HUDEP-2 (cell line): ENCODE measurements around the gene ATG4B.
"Not testable (repeated sequence)": the region's sequence is repeated elsewhere in the genome, so short reads cannot be mapped to it uniquely, and the experiment has no call there.

Experiments
- DNase-seq, 76 experiments: peaks; one replicate each; lab custom pipeline; 2025; ENCODE audit not compliant: unreplicated experiment in 76 of 76; lab: John Stamatoyannopoulos, UW

The ATG4B gene

DNA sequence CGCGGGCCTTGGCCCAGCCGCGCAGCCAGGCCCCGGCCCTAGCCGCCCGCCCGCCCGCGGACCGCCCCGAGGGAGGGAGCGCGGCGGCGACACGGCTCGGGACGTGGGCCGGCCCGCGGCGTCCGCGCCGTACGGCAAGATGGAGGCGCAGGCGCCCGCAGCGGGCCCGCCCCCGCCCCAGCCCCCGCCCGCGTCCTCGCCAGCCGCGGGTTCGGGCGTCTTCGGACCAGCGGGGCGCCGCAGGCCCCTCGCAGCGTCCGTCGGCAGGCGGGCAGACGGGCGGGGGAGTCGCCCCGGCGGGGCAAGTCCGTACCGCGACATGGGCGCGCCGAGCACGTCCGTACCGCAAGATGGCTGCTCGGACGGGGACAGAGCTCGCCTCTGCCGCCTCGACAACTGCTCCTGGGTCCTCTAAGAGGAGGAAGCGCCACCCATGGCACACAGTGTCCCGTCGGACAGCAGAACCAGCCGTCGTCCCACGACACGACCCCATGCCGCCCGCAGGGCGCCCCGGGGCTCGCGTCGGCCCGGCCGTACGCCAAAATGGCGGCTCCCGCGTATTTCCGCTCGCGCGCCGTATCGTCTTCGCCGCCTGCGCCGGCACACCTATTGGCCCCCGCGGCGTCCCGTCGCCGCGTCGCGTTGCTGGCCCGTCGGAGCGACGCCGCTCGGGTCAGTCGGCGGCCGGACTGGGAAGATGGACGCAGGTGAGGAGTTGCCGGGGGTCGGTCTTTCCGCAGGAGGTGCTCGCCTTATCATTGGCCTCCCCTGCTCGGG lies at the start of gene ATG4B, which contains the start of gene THAP4:
TSS of gene ATG4B (plus strand) at position 676 of the 777 bp plus-strand sequence. CDS start at position 698, 22 bp downstream.
TSS of gene THAP4 (minus strand) at position 141 of the 777 bp plus-strand sequence. CDS start 141 bp downstream, outside the sequence.
- DNase-seq, result peak in 73 of 76 experiments; percentile 5 to 90 (median 63)

DNA sequence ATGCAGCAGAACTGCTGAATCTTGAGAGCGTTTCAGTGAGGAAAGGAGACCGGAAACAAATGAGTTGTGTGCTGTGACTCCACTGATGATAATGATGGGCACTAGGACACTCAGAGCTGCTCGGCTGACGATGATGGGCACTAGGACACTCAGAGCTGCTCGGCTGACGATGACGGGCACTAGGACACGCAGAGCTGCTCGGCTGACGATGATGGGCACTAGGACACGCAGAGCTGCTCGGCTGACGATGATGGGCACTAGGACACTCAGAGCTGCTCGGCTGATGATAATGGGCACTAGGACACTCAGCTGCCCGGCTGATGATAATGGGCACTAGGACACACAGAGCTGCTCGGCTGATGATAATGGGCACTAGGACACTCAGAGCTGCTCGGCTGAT lies 47.6 kb upstream of the ATG4B start:
- DNase-seq, result not testable (repeated sequence)

DNA sequence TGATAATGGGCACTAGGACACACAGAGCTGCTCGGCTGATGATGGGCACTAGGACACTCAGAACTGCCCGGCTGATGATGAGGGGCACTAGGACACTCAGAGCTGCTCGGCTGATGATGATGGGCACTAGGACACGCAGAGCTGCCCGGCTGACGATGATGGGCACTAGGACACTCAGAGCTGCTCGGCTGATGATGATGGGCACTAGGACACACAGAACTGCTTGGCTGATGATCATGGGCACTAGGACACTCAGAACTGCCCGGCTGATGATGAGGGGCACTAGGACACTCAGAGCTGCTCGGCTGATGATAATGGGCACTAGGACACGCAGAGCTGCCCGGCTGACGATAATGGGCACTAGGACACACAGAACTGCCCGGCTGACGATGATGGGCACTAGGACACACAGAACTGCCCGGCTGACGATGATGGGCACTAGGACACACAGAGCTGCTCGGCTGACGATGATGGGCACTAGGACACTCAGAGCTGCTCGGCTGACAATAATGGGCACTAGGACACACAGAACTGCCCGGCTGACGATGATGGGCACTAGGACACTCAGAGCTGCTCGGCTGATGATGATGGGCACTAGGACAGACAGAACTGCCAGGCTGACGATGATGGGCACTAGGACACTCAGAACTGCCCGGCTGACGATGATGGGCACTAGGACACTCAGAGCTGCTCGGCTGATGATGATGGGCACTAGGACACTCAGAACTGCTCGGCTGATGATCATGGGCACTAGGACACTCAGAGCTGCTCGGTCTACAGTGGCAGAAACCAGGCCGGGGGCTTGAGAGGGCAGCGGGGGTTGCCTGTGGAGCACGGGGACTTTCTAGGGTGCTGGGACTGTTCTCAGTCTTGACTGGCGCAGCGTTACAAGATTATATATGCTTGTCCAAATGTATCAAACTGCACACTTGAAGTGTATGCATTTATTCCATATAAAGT lies 46.7 kb upstream of the ATG4B start:
- not testable (repeated sequence) for DNase-seq

DNA sequence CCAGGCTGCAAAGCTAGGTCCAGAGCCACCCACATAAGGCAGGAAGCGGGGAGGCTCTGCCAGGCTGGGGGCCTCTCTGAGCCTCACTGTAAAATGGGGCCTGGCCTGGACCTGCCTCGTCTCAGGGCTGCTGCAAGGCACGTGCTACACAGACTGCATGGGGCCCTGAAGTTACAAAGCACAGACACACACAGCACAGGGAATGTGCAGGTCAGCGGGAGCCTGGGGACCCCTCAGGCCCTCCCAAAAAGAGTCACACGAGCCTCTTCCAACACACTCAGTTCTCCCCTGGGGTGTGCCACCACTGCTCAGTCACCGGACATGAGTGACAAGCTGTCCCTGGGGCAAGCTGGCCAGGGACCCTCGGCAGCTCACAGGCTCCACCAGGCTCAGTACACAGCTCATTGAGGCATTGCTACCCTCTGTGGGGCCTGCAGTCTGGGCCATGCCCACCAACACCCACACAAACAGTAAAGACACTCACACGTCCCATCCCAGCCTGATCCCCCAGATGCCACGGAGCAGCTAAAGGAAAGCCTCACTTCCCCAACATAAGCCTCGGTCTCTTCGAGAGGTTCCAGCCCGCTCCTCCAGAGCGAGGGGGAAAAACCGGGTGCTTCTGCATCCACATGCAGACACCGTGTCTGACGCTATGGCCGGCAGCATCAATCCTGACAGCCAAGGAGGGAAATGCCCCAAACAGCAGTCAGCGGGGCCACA lies 45.2 kb upstream of the ATG4B start:
- no peak for DNase-seq

DNA sequence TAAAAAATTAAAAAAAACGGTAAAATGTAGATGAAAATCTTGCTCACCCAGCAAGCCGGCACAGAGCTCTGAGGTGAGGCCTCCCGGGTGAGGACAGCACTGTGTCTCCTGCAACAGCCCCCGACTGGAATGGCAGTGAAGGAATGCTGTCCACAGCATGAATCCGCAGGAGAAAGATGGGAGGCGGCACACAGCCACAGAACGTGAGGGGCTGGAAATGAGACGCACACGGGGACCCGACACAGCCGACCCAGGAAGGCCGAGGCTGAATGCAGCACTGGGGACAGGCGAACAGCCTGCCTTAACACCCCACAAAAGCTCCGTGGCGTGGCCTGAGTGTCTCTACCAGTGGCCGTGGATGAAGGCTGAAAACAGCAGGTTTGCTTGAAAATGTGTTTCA lies 44.2 kb upstream of the ATG4B start:
- no peak for DNase-seq

DNA sequence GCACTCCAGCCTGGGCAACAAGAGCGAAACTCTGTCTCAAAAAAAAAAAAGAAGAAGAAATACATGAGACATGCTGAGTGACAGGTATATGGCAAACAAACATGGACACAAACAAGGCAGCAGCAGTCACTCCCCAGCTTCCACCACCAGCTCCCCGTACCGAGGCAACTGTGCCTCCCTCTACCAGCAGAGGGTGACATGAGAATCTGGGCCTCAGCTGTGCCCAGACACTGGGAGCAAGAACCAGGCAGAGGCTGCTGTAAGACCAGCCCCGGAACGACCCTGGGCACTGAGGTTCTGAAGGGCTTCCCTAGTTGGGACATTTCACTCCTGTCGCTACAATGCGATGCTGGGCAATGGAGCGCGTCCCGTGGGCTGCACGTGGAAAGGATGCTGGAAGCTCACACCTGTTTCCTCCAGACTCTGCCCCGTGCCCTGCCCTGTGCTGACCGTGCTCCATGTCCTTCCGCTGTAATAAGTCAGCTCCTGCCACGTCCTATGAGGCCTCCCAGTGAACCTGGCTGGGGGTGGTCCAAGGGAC lies 41.8 kb upstream of the ATG4B start:
- peak in 6 of 76 experiments; percentile 3 to 24 (median 16) for DNase-seq

DNA sequence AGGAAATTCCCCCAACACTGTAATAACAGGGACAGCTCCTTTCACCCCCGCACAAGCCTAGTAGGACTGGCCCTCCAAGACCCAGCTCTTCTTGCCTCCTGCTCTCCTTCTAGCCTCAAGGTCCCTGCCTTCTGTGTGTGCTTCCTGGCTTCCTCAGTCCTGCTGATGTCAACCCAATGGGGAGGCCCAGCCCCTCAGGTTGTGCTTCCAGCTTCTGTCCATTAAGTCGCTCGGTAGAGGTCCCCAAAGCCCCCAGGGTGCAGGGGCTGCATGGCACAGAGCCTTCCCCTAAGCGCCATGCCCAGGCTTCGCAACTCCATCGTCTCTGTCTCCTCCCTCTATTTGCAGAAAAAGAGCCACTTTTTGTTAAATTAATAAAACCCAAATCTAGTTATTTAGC lies 39.9 kb upstream of the ATG4B start:
- no peak for DNase-seq

DNA sequence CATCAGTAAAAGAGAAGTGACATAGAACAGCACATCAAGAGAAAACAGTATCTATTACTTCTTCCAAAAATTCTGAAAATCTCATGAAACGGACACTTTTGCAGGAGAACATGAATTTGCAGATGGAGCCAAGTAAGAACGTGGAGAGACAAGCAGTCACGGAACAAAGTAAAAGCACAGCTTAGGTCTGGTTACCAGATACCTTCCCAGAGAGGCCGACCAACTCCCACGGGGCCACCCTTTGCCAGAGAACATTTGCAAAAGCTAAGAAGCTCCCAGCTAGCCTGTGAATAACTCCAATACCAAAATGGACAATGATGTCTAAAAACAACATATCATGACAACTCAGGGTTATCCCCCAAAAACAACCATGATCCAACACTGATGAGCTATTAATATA lies 39.4 kb upstream of the ATG4B start:
- no peak for DNase-seq

DNA sequence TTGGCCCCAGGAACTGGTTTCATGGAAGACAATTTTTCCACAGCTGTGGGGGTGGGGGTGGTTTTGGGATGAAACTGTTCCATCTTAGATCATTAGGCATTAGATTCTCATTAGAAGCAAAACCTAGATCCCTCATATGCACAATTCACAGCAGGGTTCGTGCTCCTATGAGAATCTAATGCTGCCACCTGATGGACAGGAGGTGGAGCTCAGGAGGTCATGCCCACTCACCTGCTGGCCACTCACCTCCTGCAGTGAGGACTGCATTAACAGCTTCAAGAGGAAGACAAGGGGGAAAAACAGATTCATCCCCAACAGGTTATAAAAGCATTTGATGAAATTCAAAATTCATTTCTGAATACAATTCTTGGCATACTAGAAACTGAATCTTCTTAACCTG lies 39.0 kb upstream of the ATG4B start:
- DNase-seq, result no peak

DNA sequence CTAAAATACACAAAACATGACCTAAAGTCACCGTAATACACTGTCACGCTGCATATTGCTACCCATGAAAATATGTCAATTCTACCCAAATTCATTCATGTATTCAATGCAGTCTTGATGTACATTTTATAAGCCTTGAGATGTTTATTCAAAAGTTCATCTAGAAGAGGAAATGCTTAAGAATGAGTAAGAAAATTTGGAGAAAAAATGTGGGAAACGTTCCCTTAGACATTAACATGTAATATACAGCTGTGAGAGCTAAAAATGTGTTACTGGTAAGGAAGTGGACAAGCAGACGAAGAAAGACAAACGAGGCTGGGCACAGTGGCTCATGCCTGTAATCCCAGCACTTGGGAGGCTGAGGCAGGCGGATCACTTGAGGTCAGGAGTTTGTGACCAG lies 37.9 kb upstream of the ATG4B start:
- no peak for DNase-seq

DNA sequence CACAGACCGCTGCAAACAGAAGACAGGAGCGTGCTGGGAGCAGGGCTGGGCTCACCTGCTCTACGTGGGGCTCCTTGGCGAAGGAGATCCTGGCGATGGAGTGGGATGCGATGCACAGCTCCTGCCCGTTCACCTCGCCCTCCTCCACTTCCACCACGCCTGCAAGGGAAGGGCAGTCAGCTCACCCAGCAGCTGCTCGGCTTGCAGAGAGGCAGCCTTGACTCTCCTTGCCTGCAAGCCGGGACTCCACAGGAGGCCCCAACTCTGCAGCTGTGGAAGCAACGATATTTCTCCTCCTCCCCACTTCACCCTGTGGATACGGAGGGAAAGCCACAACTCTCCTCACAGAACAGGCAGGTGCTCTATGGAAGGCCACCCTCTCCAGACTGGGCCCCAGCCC lies 35.7 kb upstream of the ATG4B start:
- no peak for DNase-seq

DNA sequence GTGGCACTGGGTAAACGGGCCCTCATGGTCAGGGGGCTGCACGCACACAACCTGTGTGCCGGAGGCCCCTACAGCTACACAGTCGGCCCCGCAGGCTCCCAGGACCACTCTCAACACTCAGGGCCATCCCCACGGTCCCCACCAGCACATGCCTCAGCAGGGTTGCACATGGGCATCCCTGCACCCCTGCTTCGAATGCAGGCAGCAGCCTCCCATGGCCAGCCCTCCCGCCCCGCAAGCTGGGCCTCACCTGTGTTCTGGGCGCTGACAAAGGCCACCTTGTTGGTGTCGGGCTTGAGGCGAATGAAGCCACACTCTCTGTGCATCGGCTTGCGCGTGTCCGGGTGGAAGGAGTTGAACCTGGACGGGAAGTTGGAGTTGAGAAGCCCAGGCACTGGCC lies 34.8 kb upstream of the ATG4B start:
- no peak for DNase-seq

DNA sequence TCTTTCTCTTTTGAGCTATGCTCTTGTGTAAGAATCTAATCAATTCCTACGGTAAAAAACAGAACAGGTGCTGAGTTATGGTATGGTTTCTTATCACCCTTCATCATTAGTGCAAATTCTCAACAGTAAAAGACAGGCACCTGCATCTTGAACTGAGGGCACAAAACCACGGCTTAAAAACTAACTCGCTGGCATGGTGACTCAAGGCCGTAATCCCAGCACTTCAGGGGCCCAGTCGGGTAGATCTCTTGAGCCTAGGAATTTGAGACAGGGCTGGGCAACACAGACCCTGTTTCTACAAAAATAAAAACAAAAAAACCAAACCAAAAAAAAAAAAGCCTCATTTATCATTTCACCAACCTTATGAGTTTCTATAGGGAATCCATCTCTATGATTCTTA lies 33.8 kb upstream of the ATG4B start:
- DNase-seq, result no peak

DNA sequence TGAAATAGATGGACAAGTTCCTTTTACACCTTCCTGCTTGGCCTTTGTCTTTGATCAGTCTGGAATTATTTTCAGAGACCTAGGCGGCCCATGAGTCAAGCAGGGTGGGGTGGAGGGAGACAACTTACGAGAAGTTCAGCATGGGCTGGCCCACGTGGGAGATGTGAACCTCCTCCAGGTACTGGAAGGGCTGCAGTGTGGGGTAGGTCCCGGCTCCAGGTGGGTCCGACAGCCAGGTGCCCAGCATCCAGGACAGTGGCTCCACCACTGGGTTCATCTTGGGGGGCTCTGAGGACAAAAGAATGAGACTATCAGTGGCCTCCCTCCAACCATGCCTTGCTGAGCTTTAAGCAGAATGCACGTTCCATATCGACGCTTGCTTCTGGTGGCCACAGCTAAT lies 31.3 kb upstream of the ATG4B start:
- no peak for DNase-seq

DNA sequence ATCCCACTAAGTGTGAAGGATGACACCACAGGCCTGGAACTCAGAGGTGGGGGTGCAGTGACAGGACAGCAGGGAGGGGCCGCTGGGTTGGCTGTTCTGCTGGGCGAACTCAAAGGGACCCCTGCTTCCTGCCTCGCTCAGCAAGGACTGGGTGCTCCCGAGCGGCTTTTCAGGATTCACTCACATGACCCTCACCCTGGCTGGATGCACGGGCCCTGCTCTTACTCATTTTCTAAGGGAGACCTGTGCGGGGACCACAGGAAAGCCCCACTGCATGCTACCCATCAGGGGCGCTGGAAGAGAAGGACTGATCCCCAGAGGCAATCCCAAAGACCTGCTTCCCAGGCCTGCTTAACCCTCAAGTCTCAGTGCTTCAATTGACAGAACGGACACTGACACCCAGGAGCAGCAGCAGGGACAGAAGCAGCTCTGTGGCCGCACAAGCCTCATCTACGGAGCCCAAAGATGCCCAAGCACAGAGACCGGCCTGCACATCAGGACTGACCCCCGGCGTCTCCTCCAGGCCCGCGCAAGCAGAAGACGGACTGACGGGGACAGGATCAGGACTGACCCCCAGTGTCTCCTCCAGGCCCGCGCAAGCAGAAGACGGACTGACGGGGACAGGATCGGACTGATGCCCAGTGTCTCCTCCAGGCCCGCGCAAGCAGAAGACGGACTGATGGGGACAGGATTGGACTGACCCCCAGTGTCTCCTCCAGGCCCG lies 30.2 kb upstream of the ATG4B start:
- no peak for DNase-seq

DNA sequence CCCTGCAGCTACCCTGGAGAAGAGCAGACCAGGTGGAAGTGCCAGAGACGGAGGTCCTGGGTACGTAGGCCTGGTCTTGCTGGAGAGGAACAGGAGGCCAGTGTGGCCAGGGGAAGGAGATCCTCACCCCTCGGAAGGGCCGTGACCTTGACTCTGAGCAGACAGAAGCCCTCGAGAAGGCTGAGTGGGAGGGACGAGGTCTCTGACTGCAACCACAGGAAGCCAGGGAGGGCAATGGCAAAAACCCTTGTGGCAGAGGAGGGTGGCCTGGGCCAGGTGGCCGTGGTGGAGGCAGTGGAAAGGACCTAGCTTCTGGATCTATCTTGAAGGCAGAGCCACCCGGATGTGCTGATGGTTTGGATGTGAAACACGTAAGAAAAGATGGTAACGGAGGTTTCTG lies 28.6 kb upstream of the ATG4B start:
- DNase-seq, result no peak

DNA sequence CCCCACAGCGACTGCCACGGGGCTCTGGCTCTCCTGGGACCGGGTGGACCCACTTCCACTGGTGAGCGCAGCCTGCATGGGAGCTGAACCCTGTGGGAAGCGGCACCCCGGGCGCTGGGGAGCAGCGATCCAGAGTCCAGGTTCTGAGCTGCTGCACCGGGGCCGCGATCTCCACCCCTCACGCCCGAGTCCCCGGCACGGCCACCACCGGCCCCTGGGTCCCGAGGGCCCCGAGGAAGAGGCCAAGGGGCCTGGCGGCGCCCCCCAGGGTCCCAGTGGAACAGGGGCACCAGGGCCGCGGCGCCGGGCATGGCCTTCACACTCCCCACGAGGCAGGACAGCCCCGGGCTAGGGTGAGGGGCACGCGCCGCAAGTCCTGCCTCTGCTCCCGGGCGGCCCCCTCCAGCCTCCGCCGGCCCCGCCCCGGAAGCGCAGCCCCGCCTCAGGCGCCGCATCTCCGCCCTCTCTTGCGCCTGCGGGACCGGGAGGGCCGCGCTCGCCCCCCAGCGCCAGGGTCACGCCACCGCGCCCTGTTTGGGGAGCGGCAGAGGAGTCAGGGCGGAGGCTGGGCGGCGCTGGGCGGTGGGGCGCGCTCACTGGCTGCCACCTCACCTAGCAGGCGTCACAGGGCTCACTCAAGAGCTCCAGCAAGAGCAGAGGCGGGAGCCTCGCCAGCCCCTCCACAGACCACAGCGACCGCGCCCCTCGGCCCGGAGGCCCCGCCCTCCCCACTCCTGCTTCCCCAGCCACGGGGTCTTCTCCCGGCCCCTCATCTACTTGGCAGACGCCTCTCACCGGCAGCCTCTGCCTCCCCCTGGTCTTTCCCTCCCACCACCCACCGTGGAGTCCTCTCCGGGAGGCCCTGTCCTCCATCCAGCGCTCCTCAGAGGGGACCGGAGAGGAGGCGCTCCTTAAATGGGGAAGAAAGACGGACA lies 27.4 kb upstream of the ATG4B start:
- DNase-seq, result peak in 74 of 76 experiments; percentile 20 to 97 (median 87)

DNA sequence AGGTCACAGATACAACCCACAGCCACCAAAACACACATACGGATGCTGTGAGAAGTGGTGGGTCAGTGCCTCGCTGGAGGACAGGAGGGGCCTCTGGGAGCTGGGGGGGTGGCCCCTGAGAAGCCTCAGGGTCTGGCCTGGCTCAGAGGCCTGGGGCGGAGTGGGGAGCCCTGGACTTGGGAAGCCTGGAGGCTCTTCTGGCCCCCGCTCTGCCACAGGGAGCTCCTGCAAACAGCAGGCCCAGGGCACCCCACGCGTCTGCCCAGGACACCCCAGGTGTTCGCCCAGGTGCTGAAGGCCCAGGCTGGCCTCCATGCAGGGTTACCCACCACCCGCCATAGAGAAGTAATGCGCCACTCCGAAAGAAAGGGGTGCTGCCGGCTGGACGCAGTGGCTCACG lies 26.4 kb upstream of the ATG4B start:
- no peak for DNase-seq
